Activated CD8-positive, alpha-beta T cell treated with anti-CD3 and anti-CD28 coated beads for 36 hours (primary cell): Measurements from ENCODE around the gene ZNF670. TPM values are rescaled to one million over a fixed set of nuclear protein-coding genes. Genes with fewer than 3 reads are reported as not detected.

Experiments used
- ATAC-seq: fragments of 200-7000 bp; cut with Tn5 transposase; one replicate; pipeline ENCODE4 v1.10.0; 2021; ENCODE audit warnings: mild to moderate bottlenecking, moderate library complexity
- CTCF ChIA-PET: fragments of 350-600 bp; sonication (Branson Sonifier 250); formaldehyde crosslinking; loops from one replicate; lab custom pipeline; 2021; ENCODE audit warnings: antibody characterized with exemption; lab: Charles Lee
- POLR2A ChIA-PET: fragments of 350-600 bp; sonication (Branson Sonifier 250); formaldehyde crosslinking; loops from one replicate; lab custom pipeline; 2021; ENCODE audit warnings: antibody characterized with exemption; lab: Charles Lee
- DNase-seq: peaks from one replicate; pipeline ENCODE4 v3.0.0-alpha.2; 2020
- H3K27ac Mint-ChIP-seq: one replicate; pipeline ENCODE4 v1.8.0; 2021; ENCODE audit warnings: mild to moderate bottlenecking, mixed read lengths
- H3K27me3 Mint-ChIP-seq: one replicate; pipeline ENCODE4 v1.8.0; 2021; ENCODE audit warnings: mixed read lengths
- H3K36me3 Mint-ChIP-seq: one replicate; pipeline ENCODE4 v1.8.0; 2021; ENCODE audit warnings: low read depth, mixed read lengths
- H3K4me1 Mint-ChIP-seq: one replicate; pipeline ENCODE4 v1.8.0; 2021; ENCODE audit warnings: low read depth, mixed read lengths
- H3K4me3 Mint-ChIP-seq: one replicate; pipeline ENCODE4 v1.8.0; 2021; ENCODE audit warnings: mild to moderate bottlenecking, moderate library complexity, mixed read lengths
- H3K9me3 Mint-ChIP-seq: one replicate; pipeline ENCODE4 v1.8.0; 2021; ENCODE audit warnings: mixed read lengths
- CTCF ChIP-seq: fragments of 200-600 bp; IDR thresholded peaks from one replicate; pipeline ENCODE4 v1.8.0; 2022; ENCODE audit warnings: antibody characterized with exemption, mild to moderate bottlenecking
- intact Hi-C: fragments of 100-400 bp; cut with micrococcal nuclease; formaldehyde crosslinking; loops from one replicate; pipeline ENCODE4 v1.10.0; 2022
- total RNA-seq, 2 experiments: library from RNA; stranded (reverse); gene quantifications; one replicate each; pipeline ENCODE4 v1.2.3, GENCODE V29; 2021

ZNF670 gene
- total RNA-seq, 2 experiments from 2014 or later = 3.3 to 4.0 TPM

GRCh38 chr1:247114351-247115140 is 35.9 kb upstream of the ZNF670 start:
- H3K9me3 Mint-ChIP-seq = peaks cover 1% of the 10 kb centered on the region
- no peaks in the 10 kb centered on the region for H3K36me3 Mint-ChIP-seq
- intact Hi-C loops = loop anchor here (10.0 kb wide), 1 partner anchor 190 kb away; no protein-coding TSS in a partner anchor
- H3K27me3 Mint-ChIP-seq = peaks cover 23% of the 10 kb centered on the region
- ChIA-PET POLR2A (no interaction called here), CTCF (no interaction called here)
- ATAC-seq = no peak
- no peak for TF ChIP-seq CTCF
- peaks cover 11% of the 10 kb centered on the region for H3K4me1 Mint-ChIP-seq
- no peak overlapping the region for H3K27ac Mint-ChIP-seq
- no peak overlapping the region for H3K4me3 Mint-ChIP-seq
- no peak for DNase-seq

DNA sequence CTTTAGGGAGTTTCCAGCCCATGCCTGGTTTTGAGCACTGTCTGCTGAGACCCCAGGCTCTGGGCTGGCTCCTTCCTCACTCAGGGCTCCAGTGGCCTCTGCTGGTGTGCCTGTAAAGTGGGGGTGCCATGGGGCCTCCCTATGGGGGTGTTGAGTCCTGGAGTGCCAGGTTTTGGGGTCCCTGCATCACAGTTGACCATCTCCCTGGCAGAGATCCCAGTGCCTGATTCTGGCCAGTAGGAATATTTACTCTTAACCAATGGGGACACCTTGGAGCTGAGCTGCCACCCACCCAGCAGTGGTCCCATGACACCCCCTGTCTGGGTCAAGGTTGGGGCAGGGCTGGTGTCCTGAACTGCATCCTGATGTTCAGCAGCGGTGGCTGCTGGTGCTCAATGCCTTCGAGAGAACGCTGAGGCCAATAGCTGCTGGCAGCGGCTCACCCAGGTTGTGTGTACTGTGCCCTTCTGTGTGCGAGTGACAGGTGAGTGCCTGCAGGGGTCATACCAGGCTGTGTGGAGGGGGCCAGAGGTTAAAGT is 35.2 kb upstream of the ZNF670 start:
- ChIA-PET CTCF (no interaction called here), POLR2A (no interaction called here)
- H3K36me3 Mint-ChIP-seq = no peaks in the 10 kb centered on the region
- intact Hi-C loops = loop anchor here (10.0 kb wide), 1 partner anchor 189 kb away; no protein-coding TSS in a partner anchor
- no peak overlapping the region for H3K4me3 Mint-ChIP-seq
- no peak for DNase-seq
- TF ChIP-seq CTCF = no peak
- peaks cover 11% of the 10 kb centered on the region for H3K4me1 Mint-ChIP-seq
- H3K27me3 Mint-ChIP-seq = peaks cover 27% of the 10 kb centered on the region
- no peak for ATAC-seq
- peaks cover 1% of the 10 kb centered on the region for H3K9me3 Mint-ChIP-seq
- no peak overlapping the region for H3K27ac Mint-ChIP-seq

DNA sequence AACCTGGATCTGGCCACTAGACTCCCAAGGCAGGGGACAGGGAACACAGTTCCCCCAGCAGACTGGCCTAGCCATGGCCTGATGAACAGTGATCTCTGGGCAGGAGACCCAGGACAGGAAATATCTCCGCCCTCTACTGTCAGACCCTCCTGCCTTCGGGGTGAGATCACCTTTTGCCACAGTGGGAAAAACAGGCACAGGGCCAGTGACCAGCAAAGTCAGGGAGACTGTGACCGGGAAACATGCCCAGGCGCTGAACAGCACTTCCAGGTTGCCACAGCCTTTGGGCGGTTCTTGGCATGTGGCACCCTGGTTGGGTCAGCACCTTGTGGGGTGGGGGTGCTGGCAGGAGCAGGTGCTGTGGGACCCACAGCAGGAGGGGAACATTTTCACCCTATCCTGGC is 34.5 kb upstream of the ZNF670 start:
- ATAC-seq (no peak), DNase-seq (no peak)
- H3K27ac Mint-ChIP-seq = no peak overlapping the region
- H3K9me3 Mint-ChIP-seq = peaks cover 1% of the 10 kb centered on the region
- intact Hi-C loops = loop anchor here (10.0 kb wide), 1 partner anchor 188 kb away; no protein-coding TSS in a partner anchor
- H3K36me3 Mint-ChIP-seq = no peaks in the 10 kb centered on the region
- peaks cover 34% of the 10 kb centered on the region for H3K27me3 Mint-ChIP-seq
- TF ChIP-seq CTCF = no peak
- no peak overlapping the region for H3K4me3 Mint-ChIP-seq
- peaks cover 11% of the 10 kb centered on the region for H3K4me1 Mint-ChIP-seq
- POLR2A ChIA-PET = no interaction called here
- CTCF ChIA-PET = no interaction called here

- H3K27ac Mint-ChIP-seq = no peak overlapping the region
- peaks cover 41% of the 10 kb centered on the region for H3K27me3 Mint-ChIP-seq
- no peak for ATAC-seq
- peaks cover 11% of the 10 kb centered on the region for H3K4me1 Mint-ChIP-seq
- ChIA-PET CTCF (no interaction called here), POLR2A (no interaction called here)
- no peaks in the 10 kb centered on the region for H3K36me3 Mint-ChIP-seq
- DNase-seq = no peak
- H3K9me3 Mint-ChIP-seq = peaks cover 2% of the 10 kb centered on the region
- no peak for TF ChIP-seq CTCF
- no peak overlapping the region for H3K4me3 Mint-ChIP-seq
- intact Hi-C loops = loop anchor here (10.0 kb wide), 1 partner anchor 188 kb away; no protein-coding TSS in a partner anchor
Measured at GRCh38 chr1:247112479-247112781, 33.8 kb upstream of the ZNF670 start.
